ENCODE results near the gene BMP2K. TPM values are rescaled to one million over a fixed set of nuclear protein-coding genes. Genes with fewer than 3 reads are reported as not detected.

The BMP2K gene
- total and polyA plus RNA-seq, 8 donors, result 4.8 to 27.3 (median 6.0) TPM

- no peaks in the 10 kb centered on the region for H3K4me1 ChIP-seq
- no peak for TF ChIP-seq CTCF (IDR thresholded peaks at IDR 0.05)
- intact Hi-C loops (cut with DNase I), result no loop called here
- H3K27me3 ChIP-seq, result no peaks in the 10 kb centered on the region
- ATAC-seq (no peak), DNase-seq (no peak), FAIRE-seq (no peak)
- H3K4me3 ChIP-seq, result no peak overlapping the region
- H3K9me3 ChIP-seq, result no peaks in the 10 kb centered on the region
- no peaks in the 10 kb centered on the region for H3K36me3 ChIP-seq
- no peak overlapping the region for H3K27ac ChIP-seq
Measured at GRCh38 chr4:78880874-78881492, 104.8 kb downstream of the BMP2K start.

DNA sequence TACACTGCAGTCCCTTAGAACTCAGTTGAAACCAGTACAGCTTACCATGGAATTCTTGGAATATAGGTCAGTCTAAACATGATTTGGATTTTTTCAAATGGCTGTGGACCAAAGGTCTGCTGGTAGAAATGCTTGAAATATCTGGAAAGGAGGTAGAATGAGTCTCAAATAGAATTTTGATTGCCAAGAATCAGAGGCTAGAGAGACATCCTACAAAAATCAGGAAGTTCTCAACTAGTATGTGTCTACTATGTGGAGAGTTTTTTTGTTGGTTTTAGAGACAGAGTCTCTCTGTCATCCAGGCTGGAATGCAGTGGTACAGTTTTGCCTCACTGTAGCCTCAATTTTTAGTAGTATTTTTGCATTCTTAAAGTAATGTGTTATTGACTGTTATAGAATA, 109.4 kb downstream of the BMP2K start:
- ATAC-seq (no peak), DNase-seq (no peak), FAIRE-seq (no peak)
- no peaks in the 10 kb centered on the region for H3K36me3 ChIP-seq
- intact Hi-C loops (cut with DNase I), result no loop called here
- no peak for TF ChIP-seq CTCF (IDR thresholded peaks at IDR 0.05)
- H3K27ac ChIP-seq, result no peak overlapping the region
- H3K27me3 ChIP-seq, result no peaks in the 10 kb centered on the region
- H3K4me1 ChIP-seq, result no peaks in the 10 kb centered on the region
- H3K4me3 ChIP-seq, result no peak overlapping the region
- no peaks in the 10 kb centered on the region for H3K9me3 ChIP-seq

GRCh38 chr4:78889955-78890354, 113.8 kb downstream of the BMP2K start:
- H3K36me3 ChIP-seq, result peaks cover 0 to under 1% (median 0%) of the 10 kb centered on the region in 3 donors
- intact Hi-C loops (cut with DNase I), result no loop called here
- ATAC-seq, result no peak
- no peak overlapping the region for H3K27ac ChIP-seq
- no peak for FAIRE-seq
- DNase-seq, result no peak
- no peak overlapping the region for H3K4me3 ChIP-seq
- no peaks in the 10 kb centered on the region for H3K4me1 ChIP-seq
- H3K27me3 ChIP-seq, result no peaks in the 10 kb centered on the region
- H3K9me3 ChIP-seq, result no peaks in the 10 kb centered on the region
- TF ChIP-seq CTCF (IDR thresholded peaks at IDR 0.05), result no peak

GRCh38 chr4:78899302-78899701, 123.2 kb downstream of the BMP2K start:
- ATAC-seq (no peak), FAIRE-seq (no peak), DNase-seq (no peak)
- H3K27me3 ChIP-seq, result no peaks in the 10 kb centered on the region
- H3K27ac ChIP-seq, result no peak overlapping the region
- H3K4me3 ChIP-seq, result no peak overlapping the region
- H3K9me3 ChIP-seq, result no peaks in the 10 kb centered on the region
- no peak for TF ChIP-seq CTCF (IDR thresholded peaks at IDR 0.05)
- no peaks in the 10 kb centered on the region for H3K4me1 ChIP-seq
- intact Hi-C loops (cut with DNase I), result no loop called here
- H3K36me3 ChIP-seq, result peaks cover 0 to 3% (median 0%) of the 10 kb centered on the region in 3 donors

DNA sequence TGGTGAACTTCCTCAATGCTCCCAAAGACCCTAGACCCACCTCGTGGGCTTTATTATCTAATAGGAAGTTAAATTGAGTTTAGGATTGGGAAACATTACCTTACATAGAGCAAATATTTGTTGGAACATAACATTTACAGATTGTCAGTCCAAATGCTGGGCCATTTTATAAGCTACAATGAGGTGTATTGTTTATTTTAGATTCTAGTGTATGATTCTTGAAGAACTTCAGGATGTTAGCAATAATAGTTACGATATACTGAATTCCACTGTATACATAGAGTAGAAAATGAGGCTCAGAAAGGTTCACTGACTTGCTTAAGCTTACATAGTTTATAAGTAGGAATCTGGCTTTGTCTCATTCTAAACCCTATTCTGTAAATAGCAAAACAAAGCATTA, 125.7 kb downstream of the BMP2K start:
- WGBS, 2 donors, result 59% methylated on average over 2 of the region's 2 CpGs
- intact Hi-C loops (cut with DNase I), result no loop called here

More for the DNA sequence above, 125.7 kb downstream of the BMP2K start:
- FAIRE-seq (no peak), ATAC-seq (no peak), DNase-seq (no peak)
- Histone ChIP-seq H3K9me3 (no peaks in the 10 kb centered on the region), H3K27me3 (no peaks in the 10 kb centered on the region), H3K27ac (no peak overlapping the region), H3K36me3 (no peaks in the 10 kb centered on the region), H3K4me3 (no peak overlapping the region), H3K4me1 (no peaks in the 10 kb centered on the region)
- no peak for TF ChIP-seq CTCF (IDR thresholded peaks at IDR 0.05)
